ENCODE measurements around the gene LEKR1.

The LEKR1 gene

GRCh38 chr3:156816794-156817645 is 9.1 kb upstream of the LEKR1 start (continued):
- no peak for TF ChIP-seq ZNF274 (IDR thresholded peaks at IDR 0.05; ENCODE audit: low read length)
- no peak for TF ChIP-seq ZNF274 (tag by site-specific recombination; IDR thresholded peaks at IDR 0.05; ENCODE audit: borderline replicate concordance)
- TF ChIP-seq, protein P1, sequence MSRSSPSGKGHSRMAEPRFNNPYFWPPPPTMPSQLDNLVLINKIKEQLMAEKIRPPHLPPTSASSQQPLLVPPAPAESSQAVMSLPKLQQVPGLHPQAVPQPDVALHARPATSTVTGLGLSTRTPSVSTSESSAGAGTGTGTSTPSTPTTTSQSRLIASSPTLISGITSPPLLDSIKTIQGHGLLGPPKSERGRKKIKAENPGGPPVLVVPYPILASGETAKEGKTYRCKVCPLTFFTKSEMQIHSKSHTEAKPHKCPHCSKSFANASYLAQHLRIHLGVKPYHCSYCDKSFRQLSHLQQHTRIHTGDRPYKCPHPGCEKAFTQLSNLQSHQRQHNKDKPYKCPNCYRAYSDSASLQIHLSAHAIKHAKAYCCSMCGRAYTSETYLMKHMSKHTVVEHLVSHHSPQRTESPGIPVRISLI (tag by site-specific recombination; IDR thresholded peaks at IDR 0.05): no peak
- TF ChIP-seq ZBTB1 (tag by site-specific recombination; IDR thresholded peaks at IDR 0.05): no peak
- TF ChIP-seq ZNF146 (tag by site-specific recombination; IDR thresholded peaks at IDR 0.05): no peak
- peak; percentile 34 for TF ChIP-seq ZNF121 (tag by site-specific recombination; IDR thresholded peaks at IDR 0.05)
- TF ChIP-seq ZNF548 (tag by site-specific recombination; IDR thresholded peaks at IDR 0.05): no peak
- no peak for TF ChIP-seq ZNF155 (tag by site-specific recombination; IDR thresholded peaks at IDR 0.05)
- TF ChIP-seq ZNF48 (tag by site-specific recombination; IDR thresholded peaks at IDR 0.05): no peak
- no peak for TF ChIP-seq ZNF423 (tag by site-specific recombination; IDR thresholded peaks at IDR 0.05)
- TF ChIP-seq ZNF26 (tag by site-specific recombination; IDR thresholded peaks at IDR 0.05): no peak
- no peak for TF ChIP-seq ZNF560 (tag by site-specific recombination; IDR thresholded peaks at IDR 0.05; ENCODE audit: borderline replicate concordance)
- peak; percentile 85 for TF ChIP-seq PRDM1 (tag by site-specific recombination; IDR thresholded peaks at IDR 0.05)
- TF ChIP-seq OSR2 (tag by site-specific recombination; IDR thresholded peaks at IDR 0.05): peak; percentile 58; the same call in 1 of the 2 replicates
- TF ChIP-seq GLI2 (tag by site-specific recombination; IDR thresholded peaks at IDR 0.05; ENCODE audit: borderline replicate concordance, low read depth): no peak
- TF ChIP-seq TCF7L2 (IDR thresholded peaks at IDR 0.05; ENCODE audit: borderline replicate concordance, low read depth, low read length): peak; percentile 96
- no peak for TF ChIP-seq ZSCAN16 (tag by site-specific recombination; IDR thresholded peaks at IDR 0.05)
- TF ChIP-seq, protein P2, sequence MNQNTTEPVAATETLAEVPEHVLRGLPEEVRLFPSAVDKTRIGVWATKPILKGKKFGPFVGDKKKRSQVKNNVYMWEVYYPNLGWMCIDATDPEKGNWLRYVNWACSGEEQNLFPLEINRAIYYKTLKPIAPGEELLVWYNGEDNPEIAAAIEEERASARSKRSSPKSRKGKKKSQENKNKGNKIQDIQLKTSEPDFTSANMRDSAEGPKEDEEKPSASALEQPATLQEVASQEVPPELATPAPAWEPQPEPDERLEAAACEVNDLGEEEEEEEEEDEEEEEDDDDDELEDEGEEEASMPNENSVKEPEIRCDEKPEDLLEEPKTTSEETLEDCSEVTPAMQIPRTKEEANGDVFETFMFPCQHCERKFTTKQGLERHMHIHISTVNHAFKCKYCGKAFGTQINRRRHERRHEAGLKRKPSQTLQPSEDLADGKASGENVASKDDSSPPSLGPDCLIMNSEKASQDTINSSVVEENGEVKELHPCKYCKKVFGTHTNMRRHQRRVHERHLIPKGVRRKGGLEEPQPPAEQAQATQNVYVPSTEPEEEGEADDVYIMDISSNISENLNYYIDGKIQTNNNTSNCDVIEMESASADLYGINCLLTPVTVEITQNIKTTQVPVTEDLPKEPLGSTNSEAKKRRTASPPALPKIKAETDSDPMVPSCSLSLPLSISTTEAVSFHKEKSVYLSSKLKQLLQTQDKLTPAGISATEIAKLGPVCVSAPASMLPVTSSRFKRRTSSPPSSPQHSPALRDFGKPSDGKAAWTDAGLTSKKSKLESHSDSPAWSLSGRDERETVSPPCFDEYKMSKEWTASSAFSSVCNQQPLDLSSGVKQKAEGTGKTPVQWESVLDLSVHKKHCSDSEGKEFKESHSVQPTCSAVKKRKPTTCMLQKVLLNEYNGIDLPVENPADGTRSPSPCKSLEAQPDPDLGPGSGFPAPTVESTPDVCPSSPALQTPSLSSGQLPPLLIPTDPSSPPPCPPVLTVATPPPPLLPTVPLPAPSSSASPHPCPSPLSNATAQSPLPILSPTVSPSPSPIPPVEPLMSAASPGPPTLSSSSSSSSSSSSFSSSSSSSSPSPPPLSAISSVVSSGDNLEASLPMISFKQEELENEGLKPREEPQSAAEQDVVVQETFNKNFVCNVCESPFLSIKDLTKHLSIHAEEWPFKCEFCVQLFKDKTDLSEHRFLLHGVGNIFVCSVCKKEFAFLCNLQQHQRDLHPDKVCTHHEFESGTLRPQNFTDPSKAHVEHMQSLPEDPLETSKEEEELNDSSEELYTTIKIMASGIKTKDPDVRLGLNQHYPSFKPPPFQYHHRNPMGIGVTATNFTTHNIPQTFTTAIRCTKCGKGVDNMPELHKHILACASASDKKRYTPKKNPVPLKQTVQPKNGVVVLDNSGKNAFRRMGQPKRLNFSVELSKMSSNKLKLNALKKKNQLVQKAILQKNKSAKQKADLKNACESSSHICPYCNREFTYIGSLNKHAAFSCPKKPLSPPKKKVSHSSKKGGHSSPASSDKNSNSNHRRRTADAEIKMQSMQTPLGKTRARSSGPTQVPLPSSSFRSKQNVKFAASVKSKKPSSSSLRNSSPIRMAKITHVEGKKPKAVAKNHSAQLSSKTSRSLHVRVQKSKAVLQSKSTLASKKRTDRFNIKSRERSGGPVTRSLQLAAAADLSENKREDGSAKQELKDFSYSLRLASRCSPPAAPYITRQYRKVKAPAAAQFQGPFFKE (tag by site-specific recombination; IDR thresholded peaks at IDR 0.05; ENCODE audit: borderline replicate concordance): no peak
- TF ChIP-seq, protein P3, sequence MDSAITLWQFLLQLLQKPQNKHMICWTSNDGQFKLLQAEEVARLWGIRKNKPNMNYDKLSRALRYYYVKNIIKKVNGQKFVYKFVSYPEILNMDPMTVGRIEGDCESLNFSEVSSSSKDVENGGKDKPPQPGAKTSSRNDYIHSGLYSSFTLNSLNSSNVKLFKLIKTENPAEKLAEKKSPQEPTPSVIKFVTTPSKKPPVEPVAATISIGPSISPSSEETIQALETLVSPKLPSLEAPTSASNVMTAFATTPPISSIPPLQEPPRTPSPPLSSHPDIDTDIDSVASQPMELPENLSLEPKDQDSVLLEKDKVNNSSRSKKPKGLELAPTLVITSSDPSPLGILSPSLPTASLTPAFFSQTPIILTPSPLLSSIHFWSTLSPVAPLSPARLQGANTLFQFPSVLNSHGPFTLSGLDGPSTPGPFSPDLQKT (IDR thresholded peaks at IDR 0.05; ENCODE audit: borderline replicate concordance, low read depth, low read length): peak; percentile 63; the same call in 1 of the 2 replicates
- no peak for TF ChIP-seq ZNF514 (tag by site-specific recombination; IDR thresholded peaks at IDR 0.05)
- TF ChIP-seq ZNF707 (tag by site-specific recombination; IDR thresholded peaks at IDR 0.05): no peak
- TF ChIP-seq, protein P4, sequence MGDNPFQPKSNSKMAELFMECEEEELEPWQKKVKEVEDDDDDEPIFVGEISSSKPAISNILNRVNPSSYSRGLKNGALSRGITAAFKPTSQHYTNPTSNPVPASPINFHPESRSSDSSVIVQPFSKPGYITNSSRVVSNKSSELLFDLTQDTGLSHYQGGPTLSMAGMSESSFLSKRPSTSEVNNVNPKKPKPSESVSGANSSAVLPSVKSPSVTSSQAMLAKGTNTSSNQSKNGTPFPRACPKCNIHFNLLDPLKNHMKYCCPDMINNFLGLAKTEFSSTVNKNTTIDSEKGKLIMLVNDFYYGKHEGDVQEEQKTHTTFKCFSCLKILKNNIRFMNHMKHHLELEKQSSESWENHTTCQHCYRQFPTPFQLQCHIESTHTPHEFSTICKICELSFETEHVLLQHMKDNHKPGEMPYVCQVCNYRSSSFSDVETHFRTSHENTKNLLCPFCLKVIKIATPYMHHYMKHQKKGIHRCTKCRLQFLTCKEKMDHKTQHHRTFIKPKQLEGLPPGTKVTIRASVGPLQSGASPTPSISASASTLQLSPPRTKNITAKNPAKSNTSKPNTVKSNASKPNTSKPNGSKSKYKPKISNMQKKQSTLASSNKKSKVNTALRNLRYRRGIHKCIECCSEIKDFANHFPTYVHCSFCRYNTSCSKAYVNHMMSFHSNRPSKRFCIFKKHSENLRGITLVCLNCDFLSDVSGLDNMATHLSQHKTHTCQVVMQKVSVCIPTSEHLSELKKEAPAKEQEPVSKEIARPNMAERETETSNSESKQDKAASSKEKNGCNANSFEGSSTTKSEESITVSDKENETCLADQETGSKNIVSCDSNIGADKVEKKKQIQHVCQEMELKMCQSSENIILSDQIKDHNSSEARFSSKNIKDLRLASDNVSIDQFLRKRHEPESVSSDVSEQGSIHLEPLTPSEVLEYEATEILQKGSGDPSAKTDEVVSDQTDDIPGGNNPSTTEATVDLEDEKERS (tag by site-specific recombination; IDR thresholded peaks at IDR 0.05): 0 out of 2 replicates have a peak, but pooled peaks have one; percentile 33
- peak; percentile 69; the same call in 1 of the 2 replicates for TF ChIP-seq ZNF777 (tag by site-specific recombination; IDR thresholded peaks at IDR 0.05; ENCODE audit: borderline replicate concordance)
- TF ChIP-seq, protein P5, sequence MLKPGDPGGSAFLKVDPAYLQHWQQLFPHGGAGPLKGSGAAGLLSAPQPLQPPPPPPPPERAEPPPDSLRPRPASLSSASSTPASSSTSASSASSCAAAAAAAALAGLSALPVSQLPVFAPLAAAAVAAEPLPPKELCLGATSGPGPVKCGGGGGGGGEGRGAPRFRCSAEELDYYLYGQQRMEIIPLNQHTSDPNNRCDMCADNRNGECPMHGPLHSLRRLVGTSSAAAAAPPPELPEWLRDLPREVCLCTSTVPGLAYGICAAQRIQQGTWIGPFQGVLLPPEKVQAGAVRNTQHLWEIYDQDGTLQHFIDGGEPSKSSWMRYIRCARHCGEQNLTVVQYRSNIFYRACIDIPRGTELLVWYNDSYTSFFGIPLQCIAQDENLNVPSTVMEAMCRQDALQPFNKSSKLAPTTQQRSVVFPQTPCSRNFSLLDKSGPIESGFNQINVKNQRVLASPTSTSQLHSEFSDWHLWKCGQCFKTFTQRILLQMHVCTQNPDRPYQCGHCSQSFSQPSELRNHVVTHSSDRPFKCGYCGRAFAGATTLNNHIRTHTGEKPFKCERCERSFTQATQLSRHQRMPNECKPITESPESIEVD (tag by site-specific recombination; IDR thresholded peaks at IDR 0.05): 0 out of 2 replicates have a peak, but pooled peaks have one; percentile 27
